Testis (tissue), 3 donors: Measurements from ENCODE around the gene TOX2. TPM values are rescaled to one million over a fixed set of nuclear protein-coding genes. Genes with fewer than 3 reads are reported as not detected.

ENCODE experiments used
- DNase-seq: peaks from one replicate; pipeline ENCODE4 v3.0.0-alpha.2; 2019
- H3K27ac ChIP-seq, 2 donors: fragments of 200-600 bp; sonication (generic); one replicate each; pipeline ENCODE4 v1.5.1; 2019
- H3K27me3 ChIP-seq: fragments of 200-600 bp; sonication (generic); one replicate; pipeline ENCODE4 v1.5.1; 2019
- H3K36me3 ChIP-seq: fragments of 200-600 bp; sonication (generic); one replicate; pipeline ENCODE4 v1.5.1; 2017; ENCODE audit warnings: low read depth; ENCODE audit errors: missing control alignments
- H3K4me1 ChIP-seq: fragments of 200-600 bp; sonication (generic); one replicate; pipeline ENCODE4 v1.5.1; 2019
- H3K4me3 ChIP-seq, 2 donors: fragments of 200-600 bp; sonication (generic); one replicate each; pipeline ENCODE4 v1.5.1; 2017 to 2019
- H3K9me3 ChIP-seq: fragments of 200-600 bp; sonication (generic); one replicate; pipeline ENCODE4 v1.5.1; 2017
- POLR2A ChIP-seq: fragments of 450-650 bp; IDR thresholded peaks from one replicate; pipeline ENCODE4 v1.6.1; 2017; ENCODE audit warnings: antibody characterized with exemption, mild to moderate bottlenecking, moderate library complexity
- WGBS, 2 donors: methylation state at CpG; one replicate each; pipeline ENCODE4 v1.1.5; 2018; 5-methylcytosine and 5-hydroxymethylcytosine counted together
- intact Hi-C: fragments of 100-400 bp; cut with DNase I; formaldehyde crosslinking; loops from one replicate; pipeline ENCODE4 v1.15.1; 2023; ENCODE audit warnings: low total_unique reads
- polyA plus RNA-seq: library from polyadenylated mRNA; stranded (reverse); fragments of 350-450 nt; fragmentation: Illumina TruSeq; extraction: RNeasy Lipid Tissue Mini Kit (QIAGEN cat#74804); gene quantifications from one replicate; pipeline ENCODE4 v1.2.3, GENCODE V29; 2014; ENCODE audit warnings: low read depth, low replicate concordance; ENCODE audit not compliant: insufficient read depth
- total RNA-seq, 2 donors: library from RNA; depleted of rRNA; stranded (reverse); fragments of >200 nt; gene quantifications; one replicate each; pipeline ENCODE4 v1.2.3, GENCODE V29; 2016
- TF ChIP-seq, protein P1 (sequence below), 3 experiments: fragments of 450-650 bp in 2 of 3; fragments of 200-600 bp in 1 of 3; sonication (generic) in 1 of 3; IDR thresholded peaks; one replicate each; pipeline ENCODE4 v1.5.1; 2016 to 2019; ENCODE audit warnings: antibody characterized with exemption in 3 of 3, mild to moderate bottlenecking in 2 of 3, moderate library complexity in 1 of 3

TOX2 gene
- total and polyA plus RNA-seq, 3 donors from 2014 or later, result 43.8 to 67.0 (median 48.1) TPM

DNA sequence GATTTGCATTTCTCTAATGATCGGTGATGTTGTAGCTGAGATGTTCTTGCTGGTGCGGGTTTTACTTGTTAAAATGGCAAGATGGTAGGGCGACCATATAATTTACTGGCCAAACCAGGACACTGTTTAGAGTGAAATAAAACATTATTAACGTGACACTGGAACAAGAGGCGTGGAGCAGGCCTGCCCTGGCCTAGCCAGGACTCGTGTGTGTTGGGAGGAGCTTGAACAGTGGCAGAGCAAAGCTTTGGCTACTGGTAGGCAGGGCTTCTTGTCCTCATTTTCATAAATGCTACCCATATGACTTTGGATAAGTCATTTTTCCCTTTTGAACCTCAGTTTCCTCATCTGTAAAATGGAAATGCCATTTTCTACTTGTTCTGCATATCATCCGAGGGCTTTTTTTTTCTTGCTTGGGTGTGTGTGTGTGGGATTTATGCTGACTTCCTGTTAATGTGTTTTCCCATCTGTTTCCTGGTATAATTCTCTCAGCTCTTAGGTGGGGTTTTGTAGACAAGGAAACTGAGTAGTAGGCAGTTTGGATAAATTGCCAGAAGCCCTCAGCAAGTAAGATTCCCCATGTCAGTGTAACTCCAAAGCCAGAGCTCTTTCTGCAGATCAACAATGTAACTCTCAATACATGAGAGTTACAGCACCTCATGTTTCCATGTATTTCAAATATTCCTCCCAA is 81.7 kb downstream of the TOX2 start:
- Histone ChIP-seq H3K27me3 (no peaks in the 10 kb centered on the region), H3K36me3 (no peaks in the 10 kb centered on the region), H3K27ac (no peak overlapping the region), H3K4me3 (no peak overlapping the region), H3K4me1 (no peaks in the 10 kb centered on the region), H3K9me3 (no peaks in the 10 kb centered on the region)
- WGBS, 2 donors, result 86 to 88% methylated on average over 7 of the region's 7 CpGs
- TF ChIP-seq, protein P1, sequence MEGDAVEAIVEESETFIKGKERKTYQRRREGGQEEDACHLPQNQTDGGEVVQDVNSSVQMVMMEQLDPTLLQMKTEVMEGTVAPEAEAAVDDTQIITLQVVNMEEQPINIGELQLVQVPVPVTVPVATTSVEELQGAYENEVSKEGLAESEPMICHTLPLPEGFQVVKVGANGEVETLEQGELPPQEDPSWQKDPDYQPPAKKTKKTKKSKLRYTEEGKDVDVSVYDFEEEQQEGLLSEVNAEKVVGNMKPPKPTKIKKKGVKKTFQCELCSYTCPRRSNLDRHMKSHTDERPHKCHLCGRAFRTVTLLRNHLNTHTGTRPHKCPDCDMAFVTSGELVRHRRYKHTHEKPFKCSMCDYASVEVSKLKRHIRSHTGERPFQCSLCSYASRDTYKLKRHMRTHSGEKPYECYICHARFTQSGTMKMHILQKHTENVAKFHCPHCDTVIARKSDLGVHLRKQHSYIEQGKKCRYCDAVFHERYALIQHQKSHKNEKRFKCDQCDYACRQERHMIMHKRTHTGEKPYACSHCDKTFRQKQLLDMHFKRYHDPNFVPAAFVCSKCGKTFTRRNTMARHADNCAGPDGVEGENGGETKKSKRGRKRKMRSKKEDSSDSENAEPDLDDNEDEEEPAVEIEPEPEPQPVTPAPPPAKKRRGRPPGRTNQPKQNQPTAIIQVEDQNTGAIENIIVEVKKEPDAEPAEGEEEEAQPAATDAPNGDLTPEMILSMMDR (IDR thresholded peaks at IDR 0.05), result no peak
- no peak for TF ChIP-seq POLR2A
- DNase-seq, result no peak
- intact Hi-C loops, result no loop called here

DNA sequence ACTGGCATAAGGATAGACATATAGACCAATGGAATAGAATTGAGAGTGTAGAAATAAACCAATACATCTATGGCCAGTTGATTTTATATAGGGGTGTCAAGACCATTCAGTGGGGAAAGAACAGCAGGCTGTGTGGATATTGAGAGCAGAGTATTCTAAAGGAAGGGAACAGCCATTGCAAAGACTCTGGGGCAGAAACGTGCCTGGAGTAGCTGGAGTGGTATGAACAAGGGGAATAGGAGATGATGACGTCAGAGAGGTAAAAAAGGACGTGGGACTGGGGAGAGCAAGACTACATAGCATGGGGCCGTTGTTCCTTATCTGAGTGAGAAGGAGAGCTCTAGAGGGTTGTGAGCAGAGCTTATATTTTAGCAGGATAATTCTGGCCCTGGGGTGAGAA is 85.2 kb downstream of the TOX2 start:
- DNase-seq, result no peak
- Histone ChIP-seq H3K27ac (no peak overlapping the region), H3K4me3 (no peak overlapping the region), H3K4me1 (no peaks in the 10 kb centered on the region), H3K36me3 (no peaks in the 10 kb centered on the region), H3K9me3 (no peaks in the 10 kb centered on the region), H3K27me3 (no peaks in the 10 kb centered on the region)
- WGBS, 2 donors, result 66 to 67% methylated on average over 4 of the region's 4 CpGs
- intact Hi-C loops, result no loop called here
- no peak for TF ChIP-seq POLR2A
- TF ChIP-seq, protein P1 (IDR thresholded peaks at IDR 0.05), result no peak

DNA sequence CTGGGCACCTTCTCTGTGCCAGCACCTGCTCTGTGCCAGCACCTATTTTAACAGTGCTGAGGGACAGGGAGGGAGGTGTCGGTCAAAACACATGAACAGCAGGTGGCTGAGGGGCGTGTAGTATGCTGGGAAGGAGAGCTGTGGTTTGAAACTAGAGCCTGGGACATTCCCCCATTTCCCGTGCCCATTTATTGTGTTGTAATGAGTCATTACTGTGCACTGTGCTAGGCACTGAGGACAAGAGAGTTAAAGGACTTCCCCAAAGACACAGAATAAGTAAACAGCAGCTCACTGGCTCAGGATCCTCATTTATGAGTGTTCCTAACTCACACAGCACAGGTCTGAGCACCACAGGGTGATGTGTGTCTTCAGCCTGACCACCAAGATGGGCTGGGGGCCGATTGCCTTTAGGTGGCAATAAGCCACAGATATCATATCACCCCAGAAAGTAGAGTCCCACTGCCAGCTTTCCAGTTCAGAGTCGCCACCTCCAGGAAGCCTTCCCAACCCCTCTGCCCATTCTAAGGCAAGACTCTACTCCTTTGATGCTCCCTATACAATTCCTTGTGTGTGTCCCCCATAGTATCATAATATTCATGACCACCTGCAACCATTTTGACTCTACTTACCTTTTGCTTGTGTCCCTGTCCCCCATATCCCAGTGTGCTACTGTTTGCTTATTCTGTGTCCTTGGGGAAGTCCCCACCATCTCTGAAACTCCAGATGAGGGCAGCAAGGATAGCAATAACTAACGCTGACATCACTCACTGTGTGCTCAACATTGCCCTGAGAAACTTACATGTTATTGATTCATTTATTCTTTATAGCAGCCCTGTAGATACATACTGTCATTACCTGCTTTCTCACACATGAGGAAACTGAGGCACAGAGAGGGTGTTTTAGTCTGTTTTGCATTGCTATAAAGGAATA is 87.3 kb downstream of the TOX2 start:
- intact Hi-C loops, result no loop called here
- Histone ChIP-seq H3K4me1 (no peaks in the 10 kb centered on the region), H3K27me3 (no peaks in the 10 kb centered on the region), H3K27ac (no peak overlapping the region), H3K9me3 (no peaks in the 10 kb centered on the region), H3K36me3 (no peaks in the 10 kb centered on the region), H3K4me3 (no peak overlapping the region)
- no peak for DNase-seq
- 82 to 84% methylated on average over 6 of the region's 6 CpGs for WGBS, 2 donors
- TF ChIP-seq, protein P1 (IDR thresholded peaks at IDR 0.05), result no peak
- no peak for TF ChIP-seq POLR2A

DNA sequence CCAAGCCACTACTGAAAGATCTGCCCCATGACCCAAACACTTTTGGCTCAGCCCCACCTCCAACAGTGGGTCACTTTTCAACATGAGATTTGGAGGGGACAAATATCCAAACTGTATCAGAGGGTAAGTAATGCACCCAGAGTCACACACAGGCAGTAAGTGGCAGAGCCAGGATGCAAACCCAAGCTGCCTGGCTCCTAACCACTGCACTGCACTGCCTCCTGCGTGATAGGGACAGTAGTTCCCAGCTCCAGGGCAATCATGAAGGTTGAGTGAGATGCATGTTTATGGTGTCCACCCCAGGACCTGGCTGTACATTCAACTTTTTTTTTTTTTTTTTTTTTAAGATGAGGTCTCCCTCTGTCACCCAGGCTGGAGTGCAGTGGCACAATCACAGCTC is 88.2 kb downstream of the TOX2 start:
- Histone ChIP-seq H3K36me3 (no peaks in the 10 kb centered on the region), H3K9me3 (no peaks in the 10 kb centered on the region), H3K27me3 (no peaks in the 10 kb centered on the region), H3K27ac (no peak overlapping the region), H3K4me1 (no peaks in the 10 kb centered on the region), H3K4me3 (no peak overlapping the region)
- intact Hi-C loops, result no loop called here
- WGBS, 2 donors, result 88 to 96% methylated on average over 1 of the region's 1 CpG
- TF ChIP-seq, protein P1 (IDR thresholded peaks at IDR 0.05), result no peak
- TF ChIP-seq POLR2A, result no peak
- no peak for DNase-seq
